K562 (cell line): ENCODE data around the gene MEIS1. TPM values are rescaled to one million over a fixed set of nuclear protein-coding genes. Genes with fewer than 3 reads are reported as not detected.

Experiments used
- CEBPB ChIP-seq: fragments of 450-650 bp; IDR thresholded peaks from 2 replicates; pipeline ENCODE4 v1.6.1; 2016; ENCODE audit warnings: missing genetic modification characterization, missing compliant biosample characterization
- CHD1 ChIP-seq: fragments of 200-600 bp; sonication (generic); IDR thresholded peaks from one replicate; pipeline ENCODE4 v1.6.1; 2012; ENCODE audit warnings: mild to moderate bottlenecking, moderate library complexity, low read length, inconsistent platforms
- HNRNPUL1 ChIP-seq: fragments of 200-400 bp; formaldehyde crosslinking; IDR thresholded peaks from 2 replicates; pipeline ENCODE4 v1.6.1; 2017; ENCODE audit warnings: low read length
- NKRF ChIP-seq: fragments of 450-650 bp; IDR thresholded peaks from 2 replicates; pipeline ENCODE4 v1.6.1; 2016; ENCODE audit warnings: borderline replicate concordance
- POLR2G ChIP-seq: fragments of 200-400 bp; formaldehyde crosslinking; IDR thresholded peaks from 2 replicates; pipeline ENCODE4 v1.6.1; 2017; ENCODE audit warnings: low read depth, mild to moderate bottlenecking, antibody characterized with exemption, low read length, moderate library complexity
- PTTG1 ChIP-seq: fragments of 450-650 bp; IDR thresholded peaks from 2 replicates; pipeline ENCODE4 v1.6.1; 2016; ENCODE audit warnings: low read depth, mild to moderate bottlenecking, missing genetic modification characterization, missing compliant biosample characterization
- RAD51 ChIP-seq: fragments of 450-650 bp; IDR thresholded peaks from 2 replicates; pipeline ENCODE4 v1.7.1; 2016; ENCODE audit warnings: low read depth, mild to moderate bottlenecking, borderline replicate concordance
- TCF7 ChIP-seq: sonication (generic); IDR thresholded peaks from 2 replicates; pipeline ENCODE4 v1.6.1; 2016; ENCODE audit warnings: antibody characterized with exemption, borderline replicate concordance
- TCFL5 ChIP-seq: fragments of 250-450 bp; sonication (Bioruptor Pico); conservative IDR thresholded peaks from 2 replicates; pipeline ENCODE4 v1.6.1; 2021; ENCODE audit warnings: mild to moderate bottlenecking, moderate library complexity, matching md5 sums
- ZNF175 ChIP-seq: fragments of 200-800 bp; sonication (Bioruptor generic); IDR thresholded peaks from 2 replicates; pipeline ENCODE4 v1.6.1; 2016; ENCODE audit warnings: low read depth, mild to moderate bottlenecking, missing genetic modification characterization, missing compliant biosample characterization
- ZNF384 ChIP-seq: IDR thresholded peaks from 2 replicates; pipeline ENCODE4 v1.6.1; 2012; ENCODE audit warnings: low read depth, low read length, improper control_type of control experiment
- ZNF407 ChIP-seq: fragments of 450-650 bp; IDR thresholded peaks from 2 replicates; pipeline ENCODE4 v1.6.1; 2016; ENCODE audit warnings: low read depth
- polyA plus RNA-seq, 8 experiments: library from polyadenylated mRNA; depleted of rRNA in 4 of 8; stranded (reverse) in 5 of 8; unstranded in 3 of 8; fragments of >200 nt; fragmentation: Nextera tagmentation in 2 of 8; fragmentation: Illumina TruSeq in 1 of 8; extraction: Ambion mirVana in 2 of 8; extraction: Trizol in 1 of 8; gene quantifications; 2 replicates each; pipeline versions ENCODE4 v1.2.1 to v1.2.3, GENCODE V29; 2011 to 2014; ENCODE audit warnings: inconsistent platforms in 1 of 8, missing spikeins in 1 of 8
- total RNA-seq, 7 experiments: library from RNA; depleted of rRNA in 6 of 7; stranded (reverse); fragments of >200 nt in 6 of 7; fragmentation: Illumina TruSeq in 2 of 7; extraction: Trizol in 2 of 7; gene quantifications; 2 replicates each; pipeline versions ENCODE4 v1.2.1 to v1.2.3, GENCODE V29; 2011 to 2021; ENCODE audit warnings: low replicate concordance in 1 of 7
- TF ChIP-seq, protein P1 (sequence below): fragments of 250-450 bp; sonication (Bioruptor Pico); IDR thresholded peaks from 2 replicates; pipeline ENCODE4 v1.5.0; 2020; ENCODE audit warnings: mild to moderate bottlenecking, borderline replicate concordance

MEIS1 gene
- total and polyA plus RNA-seq, 9 of the 15 experiments (the other 6 are each of a cell fraction or from before 2014, with no cell fraction given), result 2.3 to 9.0 (median 5.9) TPM

GRCh38 chr2:66434679-66435548 lies at the start of gene MEIS1 (continued):
- TF ChIP-seq ZNF407 (0 out of 2 replicates have a peak, but pooled peaks have one; percentile 37), PTTG1 (tag) (no peak), NKRF (peak; percentile 83; the same call in 1 of the 2 replicates), CHD1 (no peak), ZNF384 (peak; percentile 67), HNRNPUL1 (no peak), CEBPB (tag) (peak; percentile 99), ZNF175 (CRISPR knock-in tag) (no peak), TCF7 (peak; percentile 50; the same call in 1 of the 2 replicates), RAD51 (0 out of 2 replicates have a peak, but pooled peaks have one; percentile 8), POLR2G (peak; percentile 74), TCFL5 (CRISPR knock-in tag) (no peak)
- TF ChIP-seq, protein P1, sequence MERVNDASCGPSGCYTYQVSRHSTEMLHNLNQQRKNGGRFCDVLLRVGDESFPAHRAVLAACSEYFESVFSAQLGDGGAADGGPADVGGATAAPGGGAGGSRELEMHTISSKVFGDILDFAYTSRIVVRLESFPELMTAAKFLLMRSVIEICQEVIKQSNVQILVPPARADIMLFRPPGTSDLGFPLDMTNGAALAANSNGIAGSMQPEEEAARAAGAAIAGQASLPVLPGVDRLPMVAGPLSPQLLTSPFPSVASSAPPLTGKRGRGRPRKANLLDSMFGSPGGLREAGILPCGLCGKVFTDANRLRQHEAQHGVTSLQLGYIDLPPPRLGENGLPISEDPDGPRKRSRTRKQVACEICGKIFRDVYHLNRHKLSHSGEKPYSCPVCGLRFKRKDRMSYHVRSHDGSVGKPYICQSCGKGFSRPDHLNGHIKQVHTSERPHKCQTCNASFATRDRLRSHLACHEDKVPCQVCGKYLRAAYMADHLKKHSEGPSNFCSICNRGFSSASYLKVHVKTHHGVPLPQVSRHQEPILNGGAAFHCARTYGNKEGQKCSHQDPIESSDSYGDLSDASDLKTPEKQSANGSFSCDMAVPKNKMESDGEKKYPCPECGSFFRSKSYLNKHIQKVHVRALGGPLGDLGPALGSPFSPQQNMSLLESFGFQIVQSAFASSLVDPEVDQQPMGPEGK (CRISPR knock-in tag), result no peak
